KMS-11 (cell line): ENCODE results near the gene STEAP4.

Source experiments
- H2AFZ ChIP-seq: fragments of 200-600 bp; sonication (generic); 2 replicates; pipeline ENCODE4 v1.6.1; 2016; ENCODE audit warnings: antibody characterized with exemption, mixed run types, low read depth
- H3K27ac ChIP-seq: fragments of 200-600 bp; sonication (generic); 2 replicates; pipeline ENCODE4 v1.6.1; 2016; ENCODE audit warnings: mild to moderate bottlenecking, mixed run types
- H3K27me3 ChIP-seq: fragments of 200-600 bp; sonication (generic); 2 replicates; pipeline ENCODE4 v1.6.1; 2017; ENCODE audit warnings: mild to moderate bottlenecking, low read depth, mixed run types, moderate library complexity; ENCODE audit not compliant: insufficient read depth
- H3K36me3 ChIP-seq: fragments of 200-600 bp; sonication (generic); 2 replicates; pipeline ENCODE4 v1.6.1; 2017; ENCODE audit warnings: mild to moderate bottlenecking, mixed run types; ENCODE audit not compliant: insufficient read depth
- H3K4me1 ChIP-seq: fragments of 200-600 bp; sonication (generic); 2 replicates; pipeline ENCODE4 v1.6.1; 2016; ENCODE audit warnings: mild to moderate bottlenecking, low read depth, mixed run types; ENCODE audit not compliant: poor library complexity, severe bottlenecking
- H3K4me2 ChIP-seq: fragments of 200-600 bp; sonication (generic); 2 replicates; pipeline ENCODE4 v1.7.0; 2016; ENCODE audit warnings: mild to moderate bottlenecking, mixed run types
- H3K4me3 ChIP-seq: fragments of 200-600 bp; sonication (generic); IDR thresholded peaks from 2 replicates; pipeline ENCODE4 v1.6.1; 2017; ENCODE audit warnings: low read depth, low read length, mixed read lengths; ENCODE audit not compliant: insufficient read depth
- H3K79me2 ChIP-seq: fragments of 200-600 bp; sonication (generic); 2 replicates; pipeline ENCODE4 v1.6.1; 2016; ENCODE audit warnings: low read depth, mixed run types; ENCODE audit not compliant: insufficient read depth
- H3K9ac ChIP-seq: fragments of 200-600 bp; sonication (generic); 2 replicates; pipeline ENCODE4 v1.6.1; 2016; ENCODE audit warnings: mild to moderate bottlenecking, mixed run types
- H4K20me1 ChIP-seq: fragments of 200-600 bp; sonication (generic); 2 replicates; pipeline ENCODE4 v1.6.1; 2016; ENCODE audit warnings: mild to moderate bottlenecking, mixed run types; ENCODE audit not compliant: insufficient read depth
- CTCF ChIP-seq: fragments of 200-600 bp; sonication (generic); conservative IDR thresholded peaks from 2 replicates; pipeline ENCODE4 v1.6.1; 2017; ENCODE audit warnings: low read depth, mild to moderate bottlenecking, antibody characterized with exemption, low read length, moderate library complexity, mixed read lengths

Gene STEAP4

GRCh38 chr7:88229302-88229995 lies 77.2 kb downstream of the STEAP4 start:
- no peaks in the 10 kb centered on the region for H3K4me1 ChIP-seq
- no peak overlapping the region for H2AFZ ChIP-seq
- no peak for TF ChIP-seq CTCF
- H3K27me3 ChIP-seq: no peaks in the 10 kb centered on the region
- H3K4me3 ChIP-seq: no peak overlapping the region
- no peak overlapping the region for H3K9ac ChIP-seq
- no peaks in the 10 kb centered on the region for H3K36me3 ChIP-seq
- no peaks in the 10 kb centered on the region for H4K20me1 ChIP-seq
- H3K4me2 ChIP-seq: no peak overlapping the region
- H3K79me2 ChIP-seq: no peaks in the 10 kb centered on the region
- H3K27ac ChIP-seq: no peak overlapping the region

GRCh38 chr7:88226886-88227516 lies 79.7 kb downstream of the STEAP4 start:
- Histone ChIP-seq H3K4me3 (no peak overlapping the region), H3K4me1 (no peaks in the 10 kb centered on the region), H3K79me2 (no peaks in the 10 kb centered on the region), H3K27ac (no peak overlapping the region), H4K20me1 (no peaks in the 10 kb centered on the region), H2AFZ (no peak overlapping the region), H3K36me3 (no peaks in the 10 kb centered on the region), H3K9ac (no peak overlapping the region), H3K4me2 (no peak overlapping the region), H3K27me3 (no peaks in the 10 kb centered on the region)
- TF ChIP-seq CTCF: no peak

GRCh38 chr7:88226201-88226600 lies 80.5 kb downstream of the STEAP4 start:
- Histone ChIP-seq H2AFZ (no peak overlapping the region), H3K9ac (no peak overlapping the region), H3K4me2 (no peak overlapping the region), H3K4me3 (no peak overlapping the region), H3K79me2 (no peaks in the 10 kb centered on the region), H3K4me1 (peaks cover under 1% of the 10 kb centered on the region), H3K36me3 (no peaks in the 10 kb centered on the region), H3K27ac (no peak overlapping the region), H4K20me1 (no peaks in the 10 kb centered on the region), H3K27me3 (no peaks in the 10 kb centered on the region)
- no peak for TF ChIP-seq CTCF

GRCh38 chr7:88224601-88225275 lies 82.0 kb downstream of the STEAP4 start:
- H3K27ac ChIP-seq: no peak overlapping the region
- no peak for TF ChIP-seq CTCF
- H3K4me3 ChIP-seq: no peak overlapping the region
- no peak overlapping the region for H3K9ac ChIP-seq
- H3K79me2 ChIP-seq: no peaks in the 10 kb centered on the region
- H3K36me3 ChIP-seq: no peaks in the 10 kb centered on the region
- H4K20me1 ChIP-seq: no peaks in the 10 kb centered on the region
- no peak overlapping the region for H3K4me2 ChIP-seq
- no peak overlapping the region for H2AFZ ChIP-seq
- H3K4me1 ChIP-seq: peaks cover 9% of the 10 kb centered on the region
- no peaks in the 10 kb centered on the region for H3K27me3 ChIP-seq
